MM.1S (cell line): Measurements from ENCODE around the gene JHY.

Experiments
- DNase-seq: peaks from one replicate; pipeline ENCODE4 v3.0.0-alpha.2; 2015
- H2AFZ ChIP-seq: fragments of 300-600 bp; sonication (generic); 2 replicates; pipeline ENCODE4 v1.6.0; 2016; ENCODE audit warnings: antibody characterized with exemption, low read length
- H3F3A ChIP-seq: fragments of 300-600 bp; sonication (generic); 2 replicates; pipeline ENCODE4 v1.6.1; 2016; ENCODE audit warnings: mild to moderate bottlenecking, antibody characterized with exemption, low read length, moderate library complexity, mixed read lengths; ENCODE audit not compliant: insufficient read depth
- H3K27ac ChIP-seq: fragments of 300-600 bp; sonication (generic); 2 replicates; pipeline ENCODE4 v1.5.1; 2016; ENCODE audit warnings: mild to moderate bottlenecking, low read length
- H3K27me3 ChIP-seq: fragments of 300-600 bp; sonication (generic); replicated peaks from 2 replicates; pipeline ENCODE4 v1.6.0; 2016; ENCODE audit warnings: low read length; ENCODE audit not compliant: insufficient read depth
- H3K36me3 ChIP-seq: fragments of 300-600 bp; sonication (generic); replicated peaks from 2 replicates; pipeline ENCODE4 v1.6.1; 2016; ENCODE audit warnings: mild to moderate bottlenecking, low read length, mixed read lengths; ENCODE audit not compliant: insufficient read depth
- H3K4me1 ChIP-seq: fragments of 300-600 bp; sonication (generic); 2 replicates; pipeline ENCODE4 v1.6.1; 2016; ENCODE audit warnings: low read length, mixed read lengths
- H3K4me2 ChIP-seq: fragments of 300-600 bp; sonication (generic); 2 replicates; pipeline ENCODE4 v1.6.0; 2016; ENCODE audit warnings: low read depth, low read length
- H3K4me3 ChIP-seq: fragments of 300-600 bp; sonication (generic); 2 replicates; pipeline ENCODE4 v1.5.1; 2016; ENCODE audit warnings: low read length, mixed read lengths
- H3K79me2 ChIP-seq: fragments of 300-600 bp; sonication (generic); 2 replicates; pipeline ENCODE4 v1.6.1; 2016; ENCODE audit warnings: mixed run types, low read length, mixed read lengths
- H3K9ac ChIP-seq: fragments of 300-600 bp; sonication (generic); 2 replicates; pipeline ENCODE4 v1.6.1; 2016; ENCODE audit warnings: low read length, mixed read lengths
- H3K9me2 ChIP-seq: fragments of 300-600 bp; sonication (generic); replicated peaks from 2 replicates; pipeline ENCODE4 v1.6.1; 2016; ENCODE audit warnings: mild to moderate bottlenecking, low read length, mixed read lengths; ENCODE audit not compliant: insufficient read depth
- H3K9me3 ChIP-seq: fragments of 300-600 bp; sonication (generic); replicated peaks from 2 replicates; pipeline ENCODE4 v1.6.1; 2016; ENCODE audit warnings: mild to moderate bottlenecking, low read length, mixed read lengths; ENCODE audit not compliant: insufficient read depth
- H4K20me1 ChIP-seq: fragments of 300-600 bp; sonication (generic); 2 replicates; pipeline ENCODE4 v1.6.1; 2016; ENCODE audit warnings: mild to moderate bottlenecking, low read length, moderate library complexity, mixed read lengths; ENCODE audit not compliant: insufficient read depth
- EZH2 ChIP-seq: fragments of 300-600 bp; sonication (generic); optimal IDR thresholded peaks from 2 replicates; pipeline ENCODE3; 2017; ENCODE audit warnings: low read depth, mild to moderate bottlenecking, antibody characterized with exemption, low read length, mixed read lengths
- EZH2phosphoT487 ChIP-seq: fragments of 300-600 bp; sonication (generic); IDR thresholded peaks from 2 replicates; pipeline ENCODE4 v1.6.1; 2018; ENCODE audit warnings: antibody characterized with exemption, low read length
- TF ChIP-seq, protein P1 (sequence below): fragments of 300-600 bp; sonication (generic); IDR thresholded peaks from 2 replicates; pipeline ENCODE4 v1.5.1; 2016; ENCODE audit warnings: antibody characterized with exemption, low read length, mixed read lengths

JHY gene

DNA sequence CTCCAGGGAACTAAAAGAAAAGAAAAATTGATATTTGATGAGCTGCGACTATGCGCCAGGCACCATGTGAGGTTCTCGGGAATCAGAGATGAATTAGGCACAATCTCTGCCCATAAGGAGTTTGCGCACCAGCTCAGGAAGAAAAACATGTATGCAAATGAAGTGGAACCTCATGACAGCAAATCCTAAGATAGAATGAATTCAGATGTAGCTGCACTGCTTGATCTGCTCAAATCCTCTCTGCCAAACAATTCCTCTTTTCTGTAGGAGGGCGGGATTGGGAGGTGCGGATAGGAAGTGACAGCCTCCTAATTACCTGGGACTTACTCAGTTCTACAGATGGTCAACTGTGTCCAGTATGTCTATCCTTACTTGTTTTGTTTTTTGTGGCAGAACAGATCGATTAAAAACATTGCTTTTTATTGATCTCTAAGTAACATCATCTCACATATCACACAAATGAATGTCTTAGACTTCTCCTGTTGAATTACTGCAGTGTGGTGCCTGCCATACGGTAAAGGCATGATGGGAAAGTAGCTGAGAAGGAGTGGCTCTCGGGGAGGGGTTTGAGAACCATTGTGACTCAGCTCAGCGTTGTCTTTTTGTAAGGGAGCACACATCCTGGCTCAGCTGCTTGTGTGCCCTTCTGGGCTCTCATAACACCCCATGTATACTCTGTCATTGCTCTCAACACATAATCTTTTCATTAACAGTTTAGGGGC lies 30.3 kb upstream of the JHY start:
- Histone ChIP-seq H2AFZ (peak overlapping the region; percentile 22; the same call in 1 of the 2 replicates), H3K4me1 (no peaks in the 10 kb centered on the region), H3K9ac (no peak overlapping the region), H3F3A (no peaks in the 10 kb centered on the region), H4K20me1 (no peaks in the 10 kb centered on the region), H3K4me2 (0 out of 2 replicates have a peak overlapping the region, but pooled peaks have one; percentile 15), H3K4me3 (no peak overlapping the region), H3K36me3 (no peaks in the 10 kb centered on the region), H3K27ac (no peak overlapping the region), H3K9me3 (no peaks in the 10 kb centered on the region), H3K9me2 (no peaks in the 10 kb centered on the region), H3K79me2 (no peaks in the 10 kb centered on the region), H3K27me3 (no peaks in the 10 kb centered on the region)
- DNase-seq = no peak
- TF ChIP-seq EZH2 (no peak), EZH2phosphoT487 (no peak)
- TF ChIP-seq, protein P1, sequence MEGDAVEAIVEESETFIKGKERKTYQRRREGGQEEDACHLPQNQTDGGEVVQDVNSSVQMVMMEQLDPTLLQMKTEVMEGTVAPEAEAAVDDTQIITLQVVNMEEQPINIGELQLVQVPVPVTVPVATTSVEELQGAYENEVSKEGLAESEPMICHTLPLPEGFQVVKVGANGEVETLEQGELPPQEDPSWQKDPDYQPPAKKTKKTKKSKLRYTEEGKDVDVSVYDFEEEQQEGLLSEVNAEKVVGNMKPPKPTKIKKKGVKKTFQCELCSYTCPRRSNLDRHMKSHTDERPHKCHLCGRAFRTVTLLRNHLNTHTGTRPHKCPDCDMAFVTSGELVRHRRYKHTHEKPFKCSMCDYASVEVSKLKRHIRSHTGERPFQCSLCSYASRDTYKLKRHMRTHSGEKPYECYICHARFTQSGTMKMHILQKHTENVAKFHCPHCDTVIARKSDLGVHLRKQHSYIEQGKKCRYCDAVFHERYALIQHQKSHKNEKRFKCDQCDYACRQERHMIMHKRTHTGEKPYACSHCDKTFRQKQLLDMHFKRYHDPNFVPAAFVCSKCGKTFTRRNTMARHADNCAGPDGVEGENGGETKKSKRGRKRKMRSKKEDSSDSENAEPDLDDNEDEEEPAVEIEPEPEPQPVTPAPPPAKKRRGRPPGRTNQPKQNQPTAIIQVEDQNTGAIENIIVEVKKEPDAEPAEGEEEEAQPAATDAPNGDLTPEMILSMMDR = no peak

DNA sequence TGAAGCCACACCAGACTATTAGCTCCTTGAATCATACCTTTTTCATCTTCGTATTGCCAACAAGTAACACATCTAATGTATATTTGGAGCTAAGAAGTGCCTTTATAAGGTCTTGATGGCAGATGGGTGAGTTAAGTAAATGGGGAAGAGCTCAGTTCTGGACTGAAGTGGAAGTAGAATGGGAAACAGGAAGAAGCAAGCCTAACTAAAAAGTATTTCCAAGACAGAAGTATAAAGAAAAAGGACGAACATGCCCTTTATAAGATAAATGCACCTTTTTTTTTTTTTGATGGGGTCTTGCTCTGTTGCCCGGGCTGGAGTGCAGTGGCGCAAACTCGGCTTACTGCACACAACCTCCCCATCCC lies 29.8 kb upstream of the JHY start:
- H2AFZ ChIP-seq = peak overlapping the region; percentile 22; the same call in 1 of the 2 replicates
- H3K9ac ChIP-seq = no peak overlapping the region

DNA sequence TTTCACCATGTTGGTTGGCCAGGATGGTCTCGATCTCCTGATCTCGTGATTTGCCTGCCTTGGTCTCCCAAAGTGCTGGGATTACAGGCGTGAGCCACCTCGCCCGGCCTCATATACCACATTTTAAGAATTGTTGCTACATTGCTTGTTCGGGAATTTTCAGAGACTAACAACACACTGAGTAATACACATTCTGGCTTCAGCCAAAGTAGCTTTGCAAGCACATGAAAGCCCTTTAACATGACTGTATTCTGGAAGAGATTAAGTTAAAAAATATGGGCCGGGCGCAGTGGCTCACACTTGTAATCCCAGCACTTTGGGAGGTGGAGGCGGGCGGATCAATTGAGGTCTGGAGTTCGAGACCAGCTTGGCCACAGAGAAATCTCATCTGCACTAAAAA lies 29.3 kb upstream of the JHY start:
- Histone ChIP-seq H3K4me3 (no peak overlapping the region), H3K4me2 (no peak overlapping the region), H3K27me3 (no peaks in the 10 kb centered on the region), H3K36me3 (no peaks in the 10 kb centered on the region), H3K9me3 (no peaks in the 10 kb centered on the region), H4K20me1 (no peaks in the 10 kb centered on the region), H3K27ac (no peak overlapping the region), H3K9me2 (no peaks in the 10 kb centered on the region), H3K79me2 (no peaks in the 10 kb centered on the region), H3K4me1 (no peaks in the 10 kb centered on the region), H3K9ac (no peak overlapping the region), H2AFZ (no peak overlapping the region), H3F3A (no peaks in the 10 kb centered on the region)
- TF ChIP-seq EZH2 (no peak), EZH2phosphoT487 (no peak)
- TF ChIP-seq, protein P1 = no peak
- no peak for DNase-seq

More for the DNA sequence above, 29.8 kb upstream of the JHY start:
- Histone ChIP-seq H3K36me3 (no peaks in the 10 kb centered on the region), H3K27ac (no peak overlapping the region), H3K4me1 (no peaks in the 10 kb centered on the region), H3K79me2 (no peaks in the 10 kb centered on the region), H3K4me3 (no peak overlapping the region), H4K20me1 (no peaks in the 10 kb centered on the region), H3K9me3 (no peaks in the 10 kb centered on the region), H3K9me2 (no peaks in the 10 kb centered on the region), H3K4me2 (no peak overlapping the region), H3K27me3 (no peaks in the 10 kb centered on the region), H3F3A (no peaks in the 10 kb centered on the region)
- no peak for DNase-seq
- TF ChIP-seq, protein P1 = no peak
- no peak for TF ChIP-seq EZH2phosphoT487
